ENCODE data around the gene LARP4.
"Not testable (repeated sequence)": the region's sequence is repeated elsewhere in the genome, so short reads cannot be mapped to it uniquely, and the experiment has no call there.

LARP4 gene

DNA sequence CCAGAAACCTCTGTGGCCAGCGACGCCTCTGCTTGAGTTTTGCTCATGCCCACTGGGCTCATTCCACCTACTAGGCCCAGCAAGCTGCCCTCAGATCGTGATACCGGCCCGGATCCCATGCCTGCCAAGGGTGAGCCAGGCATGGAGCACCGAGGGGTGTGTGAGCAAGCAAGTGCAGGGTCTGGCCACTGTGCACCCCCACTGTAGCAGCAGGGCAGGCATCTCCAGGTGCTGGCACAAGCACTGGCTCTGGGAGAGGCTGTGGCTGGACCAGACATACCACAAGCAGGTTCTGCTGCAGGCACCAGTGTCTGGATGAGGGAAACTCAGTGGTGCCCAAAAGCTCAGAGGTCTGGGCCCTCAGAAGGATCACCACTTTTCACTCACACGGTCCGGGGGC is 24.9 kb upstream of the LARP4 start:
- Histone ChIP-seq H2AFZ (ENCODE audit: low read length) (no peak overlapping the region), H3K36me3 (replicated peaks; ENCODE audit: insufficient read depth, low read length) (no peaks in the 10 kb centered on the region), H3K4me3 (ENCODE audit: low read length) (no peak overlapping the region), H3K9ac (ENCODE audit: low read length) (no peak overlapping the region), H3K27ac (ENCODE audit: low read length) (no peak overlapping the region), H3F3A (ENCODE audit: insufficient read depth, low read length) (no peaks in the 10 kb centered on the region), H3K9me2 (replicated peaks; ENCODE audit: insufficient read depth, low read length) (no peaks in the 10 kb centered on the region), H3K9me3 (replicated peaks; ENCODE audit: insufficient read depth, low read length) (no peaks in the 10 kb centered on the region), H3K4me2 (ENCODE audit: low read depth, low read length) (no peak overlapping the region), H3K79me2 (ENCODE audit: low read length) (no peaks in the 10 kb centered on the region), H3K4me1 (ENCODE audit: low read length) (no peaks in the 10 kb centered on the region), H4K20me1 (ENCODE audit: insufficient read depth, low read length) (no peaks in the 10 kb centered on the region), H3K27me3 (replicated peaks; ENCODE audit: insufficient read depth, low read length) (no peaks in the 10 kb centered on the region)
- TF ChIP-seq EZH2phosphoT487 (IDR thresholded peaks at IDR 0.05; ENCODE audit: low read length) (no peak), EZH2 (optimal IDR thresholded peaks at IDR 0.05; ENCODE audit: low read depth, low read length) (no peak)
- DNase-seq = no peak

DNA sequence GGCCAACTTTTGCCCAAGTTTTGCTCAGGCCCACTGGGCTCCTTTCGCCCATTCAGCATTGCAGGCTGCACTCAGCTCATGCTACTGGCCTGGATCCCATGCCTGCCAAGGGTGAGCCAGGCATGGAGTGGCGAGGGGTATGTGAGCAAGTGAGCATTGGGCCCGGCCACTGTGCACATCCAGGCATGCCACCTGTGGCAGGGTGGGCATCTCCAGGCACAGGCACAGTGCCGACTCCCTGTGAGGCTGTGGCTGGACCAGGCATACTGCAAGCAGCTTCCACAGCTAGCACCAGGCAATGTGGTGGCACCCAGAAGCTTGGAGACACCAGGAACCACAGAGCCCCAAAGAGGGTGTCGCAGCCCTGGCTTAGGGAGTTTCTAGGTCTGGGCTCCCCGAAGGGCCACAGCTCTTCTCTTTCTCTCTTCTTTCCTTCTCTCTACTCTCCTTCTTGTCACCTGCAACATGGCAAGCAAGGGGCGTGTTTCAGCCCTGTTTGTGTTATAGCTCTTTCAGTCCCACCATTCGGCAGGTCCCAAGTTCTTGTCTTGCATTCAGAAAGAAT is 19.8 kb upstream of the LARP4 start:
- DNase-seq = no peak
- Histone ChIP-seq H3K36me3 (replicated peaks; ENCODE audit: insufficient read depth, low read length) (no peaks in the 10 kb centered on the region), H2AFZ (ENCODE audit: low read length) (no peak overlapping the region), H3F3A (ENCODE audit: insufficient read depth, low read length) (no peaks in the 10 kb centered on the region), H3K79me2 (ENCODE audit: low read length) (no peaks in the 10 kb centered on the region), H3K27ac (ENCODE audit: low read length) (no peak overlapping the region), H3K4me3 (ENCODE audit: low read length) (no peak overlapping the region), H3K9me3 (replicated peaks; ENCODE audit: insufficient read depth, low read length) (no peaks in the 10 kb centered on the region), H3K4me1 (ENCODE audit: low read length) (no peaks in the 10 kb centered on the region), H3K9me2 (replicated peaks; ENCODE audit: insufficient read depth, low read length) (no peaks in the 10 kb centered on the region), H4K20me1 (ENCODE audit: insufficient read depth, low read length) (no peaks in the 10 kb centered on the region), H3K4me2 (ENCODE audit: low read depth, low read length) (no peak overlapping the region), H3K27me3 (replicated peaks; ENCODE audit: insufficient read depth, low read length) (no peaks in the 10 kb centered on the region), H3K9ac (ENCODE audit: low read length) (no peak overlapping the region)
- TF ChIP-seq, protein P1, sequence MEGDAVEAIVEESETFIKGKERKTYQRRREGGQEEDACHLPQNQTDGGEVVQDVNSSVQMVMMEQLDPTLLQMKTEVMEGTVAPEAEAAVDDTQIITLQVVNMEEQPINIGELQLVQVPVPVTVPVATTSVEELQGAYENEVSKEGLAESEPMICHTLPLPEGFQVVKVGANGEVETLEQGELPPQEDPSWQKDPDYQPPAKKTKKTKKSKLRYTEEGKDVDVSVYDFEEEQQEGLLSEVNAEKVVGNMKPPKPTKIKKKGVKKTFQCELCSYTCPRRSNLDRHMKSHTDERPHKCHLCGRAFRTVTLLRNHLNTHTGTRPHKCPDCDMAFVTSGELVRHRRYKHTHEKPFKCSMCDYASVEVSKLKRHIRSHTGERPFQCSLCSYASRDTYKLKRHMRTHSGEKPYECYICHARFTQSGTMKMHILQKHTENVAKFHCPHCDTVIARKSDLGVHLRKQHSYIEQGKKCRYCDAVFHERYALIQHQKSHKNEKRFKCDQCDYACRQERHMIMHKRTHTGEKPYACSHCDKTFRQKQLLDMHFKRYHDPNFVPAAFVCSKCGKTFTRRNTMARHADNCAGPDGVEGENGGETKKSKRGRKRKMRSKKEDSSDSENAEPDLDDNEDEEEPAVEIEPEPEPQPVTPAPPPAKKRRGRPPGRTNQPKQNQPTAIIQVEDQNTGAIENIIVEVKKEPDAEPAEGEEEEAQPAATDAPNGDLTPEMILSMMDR (IDR thresholded peaks at IDR 0.05; ENCODE audit: low read length) = no peak
- TF ChIP-seq EZH2 (optimal IDR thresholded peaks at IDR 0.05; ENCODE audit: low read depth, low read length) = no peak
- no peak for TF ChIP-seq EZH2phosphoT487 (IDR thresholded peaks at IDR 0.05; ENCODE audit: low read length)

DNA sequence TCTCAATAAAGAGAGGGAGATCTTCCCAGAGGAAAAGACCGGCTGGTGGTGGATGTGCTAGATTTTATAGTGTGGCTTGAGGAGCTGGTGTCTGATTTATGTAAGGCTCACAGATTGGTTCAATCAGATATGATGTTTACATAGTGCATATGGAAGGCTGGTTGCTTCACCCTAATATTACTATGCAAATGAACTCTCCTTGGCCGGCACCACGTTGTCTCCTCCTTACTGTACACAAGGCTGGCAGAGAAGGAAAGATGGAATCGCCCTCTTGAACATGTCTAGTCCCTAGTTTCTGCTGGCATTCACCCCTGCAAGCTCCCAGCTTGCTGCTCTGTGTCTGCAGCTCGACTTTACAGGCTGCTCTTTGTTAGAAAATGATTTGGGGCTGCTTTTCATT is 13.2 kb upstream of the LARP4 start:
- Histone ChIP-seq H3K79me2 (ENCODE audit: low read length) (no peaks in the 10 kb centered on the region), H3K27me3 (replicated peaks; ENCODE audit: insufficient read depth, low read length) (no peaks in the 10 kb centered on the region), H2AFZ (ENCODE audit: low read length) (peak overlapping the region; percentile 50), H3K9ac (ENCODE audit: low read length) (no peak overlapping the region), H3K9me3 (replicated peaks; ENCODE audit: insufficient read depth, low read length) (no peaks in the 10 kb centered on the region), H3K36me3 (replicated peaks; ENCODE audit: insufficient read depth, low read length) (no peaks in the 10 kb centered on the region), H3K4me1 (ENCODE audit: low read length) (no peaks in the 10 kb centered on the region), H4K20me1 (ENCODE audit: insufficient read depth, low read length) (no peaks in the 10 kb centered on the region), H3F3A (ENCODE audit: insufficient read depth, low read length) (no peaks in the 10 kb centered on the region), H3K4me3 (ENCODE audit: low read length) (peak overlapping the region; percentile 10; the same call in 1 of the 2 replicates), H3K4me2 (ENCODE audit: low read depth, low read length) (peak overlapping the region; percentile 29), H3K9me2 (replicated peaks; ENCODE audit: insufficient read depth, low read length) (no peaks in the 10 kb centered on the region), H3K27ac (ENCODE audit: low read length) (no peak overlapping the region)
- DNase-seq = no peak
- no peak for TF ChIP-seq EZH2phosphoT487 (IDR thresholded peaks at IDR 0.05; ENCODE audit: low read length)

DNA sequence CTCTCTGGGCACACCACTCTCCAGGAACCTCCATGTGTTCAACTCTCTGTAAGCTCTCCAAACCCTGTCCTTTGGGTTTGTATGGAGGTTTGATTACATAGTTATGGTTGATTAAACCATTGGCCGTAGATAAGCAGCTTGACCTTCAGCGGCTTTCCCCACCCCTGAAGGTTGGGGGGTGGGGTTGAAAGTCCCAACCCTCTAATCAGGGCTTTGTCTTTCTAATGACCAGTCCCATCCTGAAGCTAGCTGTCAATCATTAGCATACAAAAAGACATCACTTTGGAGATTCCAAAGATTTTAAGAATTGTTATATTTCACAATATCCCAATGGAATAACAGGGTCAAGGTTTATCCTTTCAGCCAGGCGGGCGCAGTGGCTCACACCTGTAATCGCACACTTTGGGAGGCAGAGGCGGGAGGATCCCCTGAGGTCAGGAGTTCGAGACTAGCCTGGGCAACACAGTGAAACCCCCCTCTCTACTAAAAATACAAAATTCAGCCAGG is 12.7 kb upstream of the LARP4 start:
- Histone ChIP-seq H3K4me3 (ENCODE audit: low read length) (no peak overlapping the region), H3K4me2 (ENCODE audit: low read depth, low read length) (peak overlapping the region; percentile 29; the same call in 1 of the 2 replicates), H2AFZ (ENCODE audit: low read length) (peak overlapping the region; percentile 50)

DNA sequence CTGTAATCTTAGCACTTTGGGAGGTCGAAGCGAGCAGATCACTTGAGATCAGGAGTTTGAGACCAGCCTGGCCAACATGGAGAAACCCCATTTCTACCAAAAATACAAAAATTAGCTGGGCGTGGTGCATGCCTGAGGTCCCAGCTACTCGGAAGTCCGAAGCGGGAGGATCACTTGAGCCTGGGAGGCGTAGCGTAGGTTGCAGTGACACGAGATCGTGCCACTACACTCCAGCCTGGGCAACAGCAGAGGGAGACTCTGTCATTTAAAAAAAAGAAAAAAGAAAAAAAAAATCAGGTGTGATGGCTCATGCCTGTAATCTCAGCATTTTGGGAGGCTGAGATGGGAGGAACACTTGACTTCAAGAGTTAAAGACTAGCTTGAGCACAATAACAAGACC is 11.9 kb upstream of the LARP4 start:
- not testable (repeated sequence) for H3K27me3 ChIP-seq (replicated peaks; ENCODE audit: insufficient read depth, low read length); H3K4me3 ChIP-seq (ENCODE audit: low read length); H3K9me3 ChIP-seq (replicated peaks; ENCODE audit: insufficient read depth, low read length); H3K9ac ChIP-seq (ENCODE audit: low read length); H3K4me2 ChIP-seq (ENCODE audit: low read depth, low read length); H3K4me1 ChIP-seq (ENCODE audit: low read length); H4K20me1 ChIP-seq (ENCODE audit: insufficient read depth, low read length); H3F3A ChIP-seq (ENCODE audit: insufficient read depth, low read length); H3K27ac ChIP-seq (ENCODE audit: low read length); DNase-seq; H3K36me3 ChIP-seq (replicated peaks; ENCODE audit: insufficient read depth, low read length); H3K9me2 ChIP-seq (replicated peaks; ENCODE audit: insufficient read depth, low read length); H2AFZ ChIP-seq (ENCODE audit: low read length); H3K79me2 ChIP-seq (ENCODE audit: low read length)

More for the DNA sequence above, 12.7 kb upstream of the LARP4 start:
- no peaks in the 10 kb centered on the region for H3K4me1 ChIP-seq (ENCODE audit: low read length)
- no peaks in the 10 kb centered on the region for H3K9me2 ChIP-seq (replicated peaks; ENCODE audit: insufficient read depth, low read length)
- DNase-seq = no peak
- TF ChIP-seq EZH2 (optimal IDR thresholded peaks at IDR 0.05; ENCODE audit: low read depth, low read length) = no peak
- TF ChIP-seq EZH2phosphoT487 (IDR thresholded peaks at IDR 0.05; ENCODE audit: low read length) = no peak
- TF ChIP-seq, protein P1 (IDR thresholded peaks at IDR 0.05; ENCODE audit: low read length) = no peak
- H4K20me1 ChIP-seq (ENCODE audit: insufficient read depth, low read length) = no peaks in the 10 kb centered on the region
- no peaks in the 10 kb centered on the region for H3F3A ChIP-seq (ENCODE audit: insufficient read depth, low read length)
- H3K27ac ChIP-seq (ENCODE audit: low read length) = no peak overlapping the region
- no peaks in the 10 kb centered on the region for H3K27me3 ChIP-seq (replicated peaks; ENCODE audit: insufficient read depth, low read length)
- H3K79me2 ChIP-seq (ENCODE audit: low read length) = no peaks in the 10 kb centered on the region
- H3K9me3 ChIP-seq (replicated peaks; ENCODE audit: insufficient read depth, low read length) = no peaks in the 10 kb centered on the region
- H3K36me3 ChIP-seq (replicated peaks; ENCODE audit: insufficient read depth, low read length) = no peaks in the 10 kb centered on the region
- no peak overlapping the region for H3K9ac ChIP-seq (ENCODE audit: low read length)

Measured in MM.1S (cell line).